GM12891 (cell line): ENCODE results near the gene INPP4A.
A peak's percentile ranks its signal among the peaks of the same experiment; 100 is the strongest.

Experiments used
- DNase-seq: peaks from one replicate; pipeline ENCODE4 v3.0.0; 2011; ENCODE audit warnings: low spot score; ENCODE audit not compliant: insufficient read length
- FAIRE-seq: peaks from 2 replicates; lab custom pipeline; 2011; peaks lifted over from hg19 to GRCh38; lab: Jason Lieb, UNC
- PAX5 ChIP-seq: IDR thresholded peaks from 2 replicates; pipeline ENCODE4 v1.6.1; 2011; ENCODE audit warnings: low read length, moderate library complexity, mild to moderate bottlenecking; ENCODE audit not compliant: insufficient read depth, severe bottlenecking
- POLR2A ChIP-seq: IDR thresholded peaks from 2 replicates; pipeline ENCODE4 v1.6.1; 2011; ENCODE audit warnings: low read depth, low read length, control low read depth
- POLR2AphosphoS5 ChIP-seq: IDR thresholded peaks from 2 replicates; pipeline ENCODE4 v1.6.1; 2011; ENCODE audit warnings: low read depth, low read length, control low read depth
- POU2F2 ChIP-seq: IDR thresholded peaks from 2 replicates; pipeline ENCODE4 v1.6.1; 2011; ENCODE audit warnings: low read depth, mild to moderate bottlenecking, control low read depth, low read length, moderate library complexity
- SPI1 ChIP-seq: IDR thresholded peaks from 2 replicates; pipeline ENCODE4 v1.6.1; 2011; ENCODE audit warnings: low read depth, low read length, control low read depth
- TAF1 ChIP-seq: IDR thresholded peaks from 2 replicates; pipeline ENCODE4 v1.6.1; 2011; ENCODE audit warnings: low read depth, low read length, control low read depth

The INPP4A gene

GRCh38 chr2:98502556-98503335, 58.1 kb downstream of the INPP4A start:
- FAIRE-seq (no peak), DNase-seq (no peak)
- no peak for TF ChIP-seq SPI1
- no peak for TF ChIP-seq TAF1

GRCh38 chr2:98503481-98504105, 58.9 kb downstream of the INPP4A start:
- no peak for DNase-seq
- FAIRE-seq, result no peak

GRCh38 chr2:98504381-98505109, 59.9 kb downstream of the INPP4A start:
- FAIRE-seq (no peak), DNase-seq (no peak)
- TF ChIP-seq TAF1 (no peak), POU2F2 (no peak), PAX5 (no peak), POLR2AphosphoS5 (no peak), SPI1 (no peak)

More at GRCh38 chr2:98503481-98504105, 58.9 kb downstream of the INPP4A start:
- TF ChIP-seq SPI1, result no peak

GRCh38 chr2:98505311-98505808, 60.7 kb downstream of the INPP4A start:
- DNase-seq (no peak), FAIRE-seq (no peak)
- TF ChIP-seq POLR2A (no peak), SPI1 (peak; percentile 37)

- DNase-seq, result no peak
- TF ChIP-seq TAF1, result no peak
- no peak for TF ChIP-seq SPI1
- TF ChIP-seq POU2F2, result no peak
- TF ChIP-seq PAX5, result no peak
- TF ChIP-seq POLR2A, result no peak
- no peak for TF ChIP-seq POLR2AphosphoS5
- FAIRE-seq, result no peak
These were observed 61.5 kb downstream of the INPP4A start for GRCh38 chr2:98505971-98506664.

- DNase-seq (no peak), FAIRE-seq (no peak)
- TF ChIP-seq POLR2A (no peak), TAF1 (no peak)
These were observed 62.2 kb downstream of the INPP4A start for GRCh38 chr2:98506881-98507280.

- no peak for FAIRE-seq
- TF ChIP-seq SPI1, result no peak
- no peak for TF ChIP-seq POLR2AphosphoS5
- no peak for TF ChIP-seq POU2F2
- TF ChIP-seq POLR2A, result no peak
- no peak for TF ChIP-seq TAF1
- TF ChIP-seq PAX5, result no peak
- no peak for DNase-seq
These were observed 62.8 kb downstream of the INPP4A start for GRCh38 chr2:98507461-98507860.

GRCh38 chr2:98507891-98508708, 63.4 kb downstream of the INPP4A start:
- DNase-seq, result no peak
- TF ChIP-seq SPI1 (0 out of 2 replicates have a peak, but pooled peaks have one; percentile 13), POLR2AphosphoS5 (no peak; the same call in 1 of the 2 replicates), PAX5 (no peak), POLR2A (no peak), TAF1 (no peak), POU2F2 (peak; percentile 9; the same call in 1 of the 2 replicates)
- peak; percentile 84 for FAIRE-seq

- FAIRE-seq, result no peak
- DNase-seq, result no peak
- TF ChIP-seq PAX5 (no peak), POU2F2 (no peak), POLR2AphosphoS5 (no peak), POLR2A (no peak), SPI1 (no peak), TAF1 (no peak)
These were observed 64.0 kb downstream of the INPP4A start for GRCh38 chr2:98508709-98509066.
